LNCaP clone FGC (cell line): ENCODE data around the gene ADGRD1.

Experiments used
- DNase-seq: peaks from one replicate; pipeline ENCODE4 v3.0.0-alpha.2; 2011; ENCODE audit warnings: low read depth
- H3K4me3 ChIP-seq: 2 replicates; pipeline ENCODE4 v1.5.1; 2011; ENCODE audit warnings: mild to moderate bottlenecking, low read depth, low read length, control low read depth
- CTCF ChIP-seq: IDR thresholded peaks from 2 replicates; pipeline ENCODE4 v1.5.1; 2012; ENCODE audit warnings: mild to moderate bottlenecking; ENCODE audit not compliant: control insufficient read depth, insufficient read depth; ENCODE audit errors: extremely low read depth

The ADGRD1 gene

GRCh38 chr12:131005161-131006035, 51.7 kb downstream of the ADGRD1 start:
- no peak for DNase-seq
- no peak overlapping the region for H3K4me3 ChIP-seq
- TF ChIP-seq CTCF, result no peak

- no peak for TF ChIP-seq CTCF
- DNase-seq, result no peak
- H3K4me3 ChIP-seq, result no peak overlapping the region
Measured at GRCh38 chr12:131006036-131006735, 52.5 kb downstream of the ADGRD1 start.

GRCh38 chr12:131007031-131007739, 53.5 kb downstream of the ADGRD1 start:
- DNase-seq, result peak; percentile 31
- 0 out of 2 replicates have a peak, but pooled peaks have one; percentile 19 for TF ChIP-seq CTCF
- H3K4me3 ChIP-seq, result no peak overlapping the region

- H3K4me3 ChIP-seq, result no peak overlapping the region
- TF ChIP-seq CTCF, result no peak
- no peak for DNase-seq
Measured at GRCh38 chr12:131007740-131008117, 54.0 kb downstream of the ADGRD1 start.

GRCh38 chr12:131008131-131008912, 54.6 kb downstream of the ADGRD1 start:
- H3K4me3 ChIP-seq, result no peak overlapping the region
- DNase-seq, result no peak
- TF ChIP-seq CTCF, result no peak

GRCh38 chr12:131008913-131009270, 55.2 kb downstream of the ADGRD1 start:
- H3K4me3 ChIP-seq, result no peak overlapping the region
- no peak for DNase-seq
- TF ChIP-seq CTCF, result no peak
